ENCODE measurements around the gene MYH7B.

The MYH7B gene

DNA sequence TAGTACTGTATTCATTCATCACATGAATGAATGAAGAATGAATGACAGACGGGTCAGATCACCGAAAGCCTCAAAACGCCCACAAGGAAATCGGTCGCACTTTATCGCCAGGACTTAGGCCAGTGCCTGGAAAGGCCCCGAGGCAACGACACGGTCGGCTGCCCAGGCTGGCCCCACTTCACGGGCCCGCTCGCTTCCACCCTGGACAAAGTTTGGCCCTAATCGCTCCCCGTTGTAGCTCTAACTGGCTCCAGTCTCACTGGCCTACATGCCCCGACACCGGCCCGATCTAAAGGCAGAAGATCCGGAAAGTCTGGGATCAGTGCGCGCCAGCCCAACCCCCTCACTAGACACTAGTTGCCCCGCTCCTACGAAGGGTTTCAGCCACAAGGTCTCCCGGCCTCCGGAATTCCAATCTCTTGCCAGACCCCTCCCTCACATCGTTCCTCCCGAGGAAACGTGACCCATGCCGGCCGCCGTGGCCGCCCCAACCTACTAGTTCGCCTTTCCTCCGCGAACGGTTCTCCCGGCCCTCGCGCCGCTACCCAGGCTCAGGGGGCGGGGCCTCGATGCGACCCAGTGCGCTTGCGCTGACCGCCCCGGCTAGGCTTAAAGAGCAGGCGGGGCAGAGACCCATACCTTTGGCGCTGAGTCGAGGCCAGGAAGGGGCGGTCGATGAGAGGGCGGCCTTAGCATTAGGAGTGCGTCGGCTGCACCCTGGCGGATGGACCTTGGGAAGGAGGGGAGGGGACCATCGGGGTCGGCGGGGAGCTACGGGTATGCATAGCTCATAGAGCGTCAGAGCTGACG lies at the start of gene MYH7B, which contains the start of gene GSS:
Gene MYH7B (plus strand): TSS at position 638 of the 810 bp plus-strand sequence. CDS start 22,138 bp downstream, outside the sequence.
Gene GSS (minus strand): TSS at position 576 of the 810 bp plus-strand sequence. CDS start 3,954 bp downstream, outside the sequence.
- peak; percentile 89 to 97 for DNase-seq (ENCODE audit: low read depth in 2 of 2, low spot score in 1 of 2)

DNA sequence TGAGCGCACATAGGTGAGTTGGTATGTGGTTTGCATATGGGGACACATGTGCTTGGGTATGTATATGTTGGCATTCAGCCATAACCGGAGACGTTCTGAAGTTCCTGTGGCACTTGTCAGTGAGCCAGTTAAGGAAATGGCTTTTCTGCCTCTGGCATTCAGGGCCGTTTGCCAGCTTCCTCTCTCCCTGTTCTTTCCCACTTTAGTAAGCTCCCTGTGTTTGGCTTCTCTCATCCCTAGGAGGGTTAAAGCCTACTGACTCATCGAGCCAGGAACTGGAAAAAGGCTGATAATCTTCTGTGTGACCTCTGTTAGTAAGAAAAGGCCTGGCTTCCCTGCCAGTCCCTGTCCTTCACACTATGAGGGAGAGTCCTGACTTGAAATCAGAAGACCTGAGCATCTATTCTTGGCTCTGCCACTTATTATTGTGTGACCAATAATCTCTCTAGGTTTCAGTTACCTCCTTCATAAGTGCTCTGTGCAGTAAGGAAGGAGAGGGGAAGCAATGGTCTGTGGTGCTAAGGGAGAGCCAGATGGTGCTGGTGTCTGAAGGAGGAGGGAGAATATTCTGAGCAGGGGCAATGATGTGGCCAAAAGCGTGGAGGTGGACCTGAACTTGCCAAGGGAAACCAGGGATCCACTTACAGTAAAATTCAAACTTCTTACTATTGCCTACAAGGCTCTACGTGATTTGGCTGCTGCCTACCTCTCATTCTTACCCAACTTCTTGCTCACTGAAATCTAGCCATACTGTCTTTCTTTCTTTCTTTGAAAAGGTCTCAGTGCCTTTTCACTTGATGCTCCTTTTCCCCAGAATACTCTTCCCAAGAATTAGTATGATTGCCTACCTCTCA lies 47.8 kb upstream of the MYH7B start:
- no peak for DNase-seq (ENCODE audit: low read depth in 2 of 2, low spot score in 1 of 2)

DNA sequence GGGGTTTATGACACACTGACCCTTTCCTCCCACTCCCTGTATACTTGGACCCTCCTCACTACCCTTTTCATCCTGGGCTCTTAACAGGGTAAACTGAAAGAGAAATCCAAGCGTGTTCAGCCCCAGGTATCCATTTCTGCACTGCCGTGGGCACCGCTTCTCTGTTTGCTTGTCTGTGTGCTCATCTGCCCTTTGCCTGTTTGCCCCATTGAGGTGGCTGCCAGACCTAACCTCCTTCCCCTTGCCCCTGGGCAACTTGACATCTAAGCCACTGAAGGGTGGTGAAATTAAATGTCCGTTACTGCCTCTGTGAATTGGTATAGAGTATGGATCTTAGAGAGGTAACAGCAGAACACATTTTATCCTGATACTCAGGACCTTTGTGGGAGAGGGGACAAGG lies 40.5 kb upstream of the MYH7B start:
- no peak for DNase-seq (ENCODE audit: low read depth in 2 of 2, low spot score in 1 of 2)

DNA sequence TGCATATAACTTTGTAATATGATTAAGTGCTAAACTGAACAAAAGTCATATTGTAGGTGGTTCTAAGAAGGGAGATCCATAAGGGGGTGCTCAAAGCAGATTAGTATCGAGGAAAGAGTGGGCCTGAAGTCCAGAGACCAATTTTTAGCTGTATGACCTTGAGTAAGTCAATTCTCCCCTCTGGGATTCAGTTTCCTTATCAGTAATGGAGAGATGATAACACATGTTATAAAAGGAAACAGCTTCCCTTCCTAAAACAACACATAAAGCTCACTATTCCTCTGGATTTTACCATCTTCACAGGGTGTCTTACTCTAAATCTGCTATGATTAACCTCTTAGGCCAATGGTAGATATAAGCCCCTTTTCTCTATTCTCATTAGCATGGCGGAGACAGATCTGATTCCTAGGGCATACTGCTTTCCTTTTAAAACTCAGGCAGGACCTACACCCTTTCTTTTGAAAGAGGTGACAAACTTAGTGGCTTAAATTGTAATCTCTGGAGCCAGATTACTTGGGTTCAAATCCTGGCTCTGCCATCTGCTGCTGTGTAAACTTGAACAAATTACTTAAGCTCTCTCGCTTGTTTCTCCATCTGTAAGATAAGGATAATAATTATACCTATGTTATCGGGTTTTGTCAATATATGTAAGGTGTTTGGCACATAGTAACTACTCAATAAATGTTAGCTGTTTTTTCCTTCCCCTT lies 39.8 kb upstream of the MYH7B start:
- DNase-seq (ENCODE audit: low read depth in 2 of 2, low spot score in 1 of 2): no peak

DNA sequence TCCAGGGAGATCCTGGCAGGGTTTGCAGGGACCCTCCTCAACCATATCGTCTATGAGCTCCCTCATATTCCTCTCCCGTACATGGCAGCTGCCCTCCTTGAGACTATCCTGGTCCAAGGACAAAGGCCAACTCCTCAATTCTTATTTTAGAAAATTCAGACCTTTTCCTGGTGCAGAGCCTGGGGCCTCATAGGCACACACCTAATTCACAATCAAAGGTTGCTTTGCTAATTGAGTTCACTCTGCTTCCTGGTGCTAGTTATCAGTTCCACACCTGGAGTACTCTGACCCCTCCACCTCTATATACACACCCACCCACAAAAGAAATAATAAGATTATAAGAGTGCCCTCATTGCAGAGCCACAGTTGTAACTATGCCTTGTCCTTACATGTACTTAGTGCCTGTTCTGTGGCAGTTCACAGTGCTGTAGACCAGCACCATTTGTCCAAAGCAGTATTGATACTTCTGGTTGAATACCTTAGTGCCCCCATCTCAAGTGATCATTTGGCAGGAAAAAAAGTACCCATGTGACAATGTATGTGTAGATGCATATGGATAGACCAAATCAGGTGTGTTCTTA lies 38.8 kb upstream of the MYH7B start:
- no peak for DNase-seq (ENCODE audit: low read depth in 2 of 2, low spot score in 1 of 2)

DNA sequence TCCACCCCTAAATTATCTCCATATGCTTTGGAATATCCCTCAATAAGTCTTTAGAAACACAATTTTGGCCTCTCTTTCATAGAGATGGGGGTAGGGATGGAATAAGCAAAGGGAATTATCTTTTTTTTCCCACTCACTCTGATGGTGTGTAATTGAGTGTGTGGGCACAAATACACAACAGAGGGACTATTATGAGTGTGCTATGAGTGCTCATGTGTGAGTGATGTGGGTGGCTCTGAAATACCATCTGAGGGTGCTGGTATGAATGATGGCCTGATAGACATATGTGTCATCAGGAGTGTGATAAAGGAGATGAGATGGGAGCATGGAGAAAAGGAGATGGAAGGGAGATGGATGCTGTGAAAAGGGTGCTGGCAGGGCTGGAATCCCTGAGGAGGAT lies 35.6 kb upstream of the MYH7B start:
- no peak for DNase-seq (ENCODE audit: low read depth in 2 of 2, low spot score in 1 of 2)

DNA sequence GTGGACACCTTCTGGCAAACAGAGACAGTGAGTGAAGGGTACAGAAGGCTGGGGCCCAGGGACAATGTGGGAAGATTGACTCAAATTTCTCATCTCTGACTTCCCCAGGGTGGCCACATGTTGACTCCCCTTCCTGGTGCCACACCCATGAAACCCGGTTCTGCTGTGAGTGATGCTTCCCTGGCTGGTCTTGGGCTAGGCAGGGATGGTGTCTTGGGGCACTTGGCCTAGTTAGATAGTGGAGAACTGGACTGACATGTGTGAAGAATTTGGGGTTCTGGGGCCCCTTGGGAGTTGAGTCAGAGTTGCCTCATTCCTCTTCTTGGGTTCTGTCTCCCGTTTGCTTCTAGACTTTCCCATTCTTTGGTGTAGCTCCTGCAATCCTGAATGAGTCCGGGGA lies 34.2 kb upstream of the MYH7B start:
- DNase-seq (ENCODE audit: low read depth in 2 of 2, low spot score in 1 of 2): no peak

DNA sequence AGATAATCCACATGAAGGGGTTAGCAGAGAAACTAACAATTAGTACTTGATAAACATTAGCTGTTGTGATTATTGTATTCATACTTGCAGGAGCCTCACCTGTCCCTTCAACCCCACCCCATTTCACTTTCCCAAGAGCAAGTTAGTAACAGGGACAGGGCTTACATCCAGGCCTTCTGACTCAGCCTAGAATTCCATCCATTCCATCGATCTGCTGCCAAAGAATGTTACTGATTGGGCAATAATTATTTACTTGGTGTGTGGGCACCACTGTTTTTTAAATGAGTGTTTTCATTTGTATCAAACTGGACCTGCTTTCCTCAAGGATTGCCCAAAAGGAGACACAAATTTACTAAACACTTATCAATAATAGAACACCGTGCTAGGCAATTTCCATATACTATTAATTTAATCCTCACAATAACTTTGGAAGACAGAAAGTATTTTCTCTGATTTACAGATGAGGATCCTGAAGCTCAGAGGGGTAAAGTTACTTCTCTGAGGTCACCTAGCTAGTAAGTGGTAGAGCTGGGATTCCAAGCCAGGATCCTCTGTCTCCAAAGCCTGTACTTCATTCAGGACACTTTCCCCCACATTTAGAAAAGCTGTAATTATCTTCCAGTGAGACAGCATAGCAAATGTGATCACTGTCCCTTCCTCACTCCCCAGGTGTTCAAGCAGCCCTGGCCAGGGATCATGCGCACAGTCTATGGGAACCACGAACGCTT lies 32.9 kb upstream of the MYH7B start:
- no peak for DNase-seq (ENCODE audit: low read depth in 2 of 2, low spot score in 1 of 2)

DNA sequence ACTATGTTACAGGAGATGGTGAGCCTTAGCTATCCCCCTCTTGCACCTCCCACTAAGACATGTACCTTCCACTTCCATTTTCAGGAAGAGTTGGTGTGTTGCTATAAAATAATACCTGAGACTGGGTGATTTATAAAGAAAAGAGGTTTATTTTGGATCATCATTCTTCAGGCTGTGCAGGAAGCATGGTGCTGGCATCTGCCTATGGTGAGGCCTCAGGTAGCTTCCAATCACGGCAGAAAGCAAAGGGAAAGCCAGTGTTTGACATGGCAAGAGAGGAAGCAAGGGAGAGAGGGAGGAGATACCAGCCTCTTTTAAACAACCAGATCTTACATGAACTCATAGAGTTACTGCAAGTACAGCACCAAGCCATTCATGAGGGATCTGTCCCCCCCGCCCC lies 32.3 kb upstream of the MYH7B start:
- no peak for DNase-seq (ENCODE audit: low read depth in 2 of 2, low spot score in 1 of 2)

DNA sequence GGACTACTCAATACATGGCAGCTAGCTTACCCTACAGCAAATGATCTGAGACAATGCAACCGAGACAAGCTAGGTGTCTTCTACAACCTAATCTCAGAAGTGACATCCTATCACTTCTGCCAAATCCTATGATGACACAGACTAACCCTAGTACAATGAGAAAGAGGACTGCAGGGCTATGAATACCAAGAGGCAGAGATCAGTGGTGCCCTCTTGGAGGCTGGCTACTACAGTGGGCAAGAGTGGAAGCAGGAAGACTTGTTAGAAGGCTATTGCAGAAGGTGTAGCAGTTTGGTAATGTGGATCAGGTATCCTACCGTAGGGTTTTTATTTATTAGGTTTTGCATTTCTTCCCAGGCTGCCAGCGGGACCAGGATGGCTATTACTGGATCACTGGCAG lies 30.3 kb upstream of the MYH7B start:
- no peak for DNase-seq (ENCODE audit: low read depth in 2 of 2, low spot score in 1 of 2)

DNA sequence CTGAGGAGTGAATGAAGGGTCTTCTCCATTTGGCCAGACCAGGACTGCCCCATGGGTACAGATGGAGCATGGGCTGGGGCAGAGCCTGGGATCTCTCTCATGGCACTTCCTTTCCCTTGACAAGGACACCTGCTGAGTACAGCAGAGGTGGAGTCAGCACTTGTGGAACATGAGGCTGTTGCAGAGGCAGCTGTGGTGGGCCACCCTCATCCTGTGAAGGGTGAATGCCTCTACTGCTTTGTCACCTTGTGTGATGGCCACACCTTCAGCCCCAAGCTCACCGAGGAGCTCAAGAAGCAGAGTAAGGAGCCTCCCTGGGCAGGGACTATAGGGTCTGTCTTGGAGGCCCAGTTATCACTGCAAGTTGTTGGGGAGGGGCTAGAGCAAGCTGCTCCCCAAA lies 29.7 kb upstream of the MYH7B start:
- DNase-seq (ENCODE audit: low read depth in 2 of 2, low spot score in 1 of 2): no peak

DNA sequence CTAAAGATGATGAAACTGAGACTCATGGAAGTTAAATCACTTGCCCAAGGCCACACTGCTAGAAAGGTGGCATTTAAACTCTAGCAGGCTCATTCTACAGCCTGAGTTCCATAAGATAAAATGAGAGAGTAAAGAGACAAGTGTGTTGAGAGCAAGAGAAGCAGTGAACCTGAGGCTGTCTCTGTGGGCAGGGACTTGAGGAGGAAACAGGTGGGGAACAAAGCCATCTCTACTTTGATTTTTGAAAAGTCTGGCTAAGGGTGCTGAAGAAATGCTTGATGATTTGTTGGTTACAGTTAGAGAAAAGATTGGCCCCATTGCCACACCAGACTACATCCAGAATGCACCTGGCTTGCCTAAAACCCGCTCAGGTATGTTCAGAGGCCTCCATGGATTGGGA lies 29.1 kb upstream of the MYH7B start:
- DNase-seq (ENCODE audit: low read depth in 2 of 2, low spot score in 1 of 2): no peak

DNA sequence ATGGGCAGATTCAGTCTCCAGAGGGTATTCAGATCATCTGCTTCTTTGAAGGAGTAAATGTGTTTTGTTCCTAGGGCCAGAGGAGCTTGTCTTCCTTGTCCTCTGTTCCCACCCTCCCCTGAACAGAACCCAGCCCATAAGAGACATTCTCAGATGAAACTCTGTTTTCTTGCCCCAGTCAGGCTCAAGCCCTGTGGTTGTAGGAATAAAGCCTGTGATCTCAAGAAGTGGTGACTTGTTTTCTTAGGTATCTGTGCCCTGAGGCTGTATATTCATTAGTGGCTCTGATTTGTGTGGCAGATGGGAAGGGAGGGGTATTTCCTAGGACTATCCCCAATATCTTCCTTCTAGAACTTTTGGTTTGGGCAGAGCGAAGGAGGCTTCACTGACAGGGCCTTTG lies 27.9 kb upstream of the MYH7B start:
- no peak for DNase-seq (ENCODE audit: low read depth in 2 of 2, low spot score in 1 of 2)

DNA sequence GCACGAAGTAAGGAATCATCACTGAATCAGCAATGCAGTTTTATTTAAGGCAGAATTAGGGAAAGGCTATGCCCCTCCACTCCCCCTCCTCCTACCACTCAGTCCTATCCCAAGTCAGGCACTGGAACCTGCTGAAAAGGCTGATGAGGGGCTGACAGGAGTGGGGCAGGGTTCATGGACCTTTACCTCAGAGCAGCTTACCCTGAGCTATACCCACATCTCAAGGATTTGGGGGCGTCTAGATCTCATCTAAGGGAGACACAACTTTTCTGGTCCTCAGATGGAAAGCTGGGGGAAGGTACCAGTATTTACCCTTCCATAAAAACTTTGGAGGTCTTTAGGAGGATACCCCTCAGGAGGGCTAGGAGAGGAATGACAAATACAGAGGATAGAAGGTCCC lies 27.3 kb upstream of the MYH7B start:
- DNase-seq (ENCODE audit: low read depth in 2 of 2, low spot score in 1 of 2): no peak

DNA sequence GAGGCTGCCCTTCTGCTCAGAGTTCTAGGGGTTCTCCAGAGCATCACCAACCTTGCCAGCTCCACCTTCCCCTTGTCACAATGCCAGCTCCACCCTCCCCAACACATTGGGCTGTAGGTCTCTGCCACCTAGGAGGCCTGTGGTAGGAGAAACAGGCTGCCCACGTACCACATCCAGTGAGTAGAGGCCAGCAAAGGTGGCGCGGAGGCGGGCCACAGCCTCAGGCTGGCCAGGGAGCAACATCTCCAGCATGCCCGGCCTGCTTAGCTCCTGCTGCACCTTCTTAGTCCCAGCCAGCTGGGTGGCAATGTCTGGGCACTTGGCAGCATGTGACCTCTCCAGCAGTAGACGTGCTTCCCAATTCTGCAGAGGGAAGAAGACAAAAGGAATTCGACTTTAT lies 23.9 kb upstream of the MYH7B start:
- no peak for DNase-seq (ENCODE audit: low read depth in 2 of 2, low spot score in 1 of 2)

DNA sequence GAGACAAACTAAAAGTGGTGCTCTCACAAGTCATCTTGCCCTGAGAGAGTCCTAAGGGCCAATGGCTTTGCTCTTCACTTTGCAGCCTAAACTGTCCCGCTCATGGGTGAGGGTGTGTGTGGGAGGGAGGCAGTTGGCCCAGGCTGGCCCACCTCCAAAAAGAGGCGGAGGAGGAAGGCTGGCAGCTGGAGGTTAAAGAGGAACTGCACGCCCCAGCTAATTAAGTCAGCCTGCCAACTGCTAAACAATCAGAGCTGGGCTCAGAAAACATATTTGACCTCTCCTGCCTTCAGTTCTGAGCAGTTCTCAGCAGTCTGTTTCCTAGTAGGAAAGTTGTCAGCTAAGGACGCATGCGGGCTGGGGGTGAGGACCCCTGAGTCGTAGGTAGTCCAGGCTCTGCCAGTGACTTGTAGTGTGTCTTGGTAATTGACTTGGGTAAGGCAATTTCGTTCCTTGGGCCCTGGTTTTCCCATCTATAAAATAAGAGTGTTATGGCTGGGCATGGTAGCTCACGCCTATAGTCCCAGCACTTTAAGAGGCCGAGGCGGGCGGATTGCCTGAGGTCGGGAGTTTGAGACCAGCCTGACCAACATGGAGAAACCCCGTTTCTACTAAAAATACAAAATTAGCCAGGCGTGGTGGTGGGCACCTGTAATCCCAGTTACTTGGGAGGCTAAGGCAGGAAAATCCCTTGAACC lies 17.1 kb upstream of the MYH7B start:
- DNase-seq (ENCODE audit: low read depth in 2 of 2, low spot score in 1 of 2): no peak

DNA sequence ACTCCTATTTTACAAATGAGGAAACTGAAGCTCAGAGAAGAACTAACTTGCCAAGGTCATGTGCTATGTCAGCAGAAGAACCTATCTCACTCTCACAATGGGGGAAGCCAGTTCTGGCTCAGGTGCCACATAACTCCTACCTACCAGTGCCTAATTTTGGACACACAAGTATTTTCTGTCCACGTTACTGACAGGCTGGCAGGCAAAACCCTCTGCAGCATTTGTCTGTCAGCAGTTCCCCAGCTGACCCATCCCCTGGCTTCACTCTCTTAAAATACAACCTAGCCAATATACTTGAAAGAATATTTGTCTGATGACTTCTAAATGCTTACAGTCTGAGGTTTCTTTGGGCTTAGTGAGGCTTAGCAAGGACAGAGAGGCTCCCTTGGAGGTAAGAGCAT lies 15.6 kb upstream of the MYH7B start:
- no peak for DNase-seq (ENCODE audit: low read depth in 2 of 2, low spot score in 1 of 2)

DNA sequence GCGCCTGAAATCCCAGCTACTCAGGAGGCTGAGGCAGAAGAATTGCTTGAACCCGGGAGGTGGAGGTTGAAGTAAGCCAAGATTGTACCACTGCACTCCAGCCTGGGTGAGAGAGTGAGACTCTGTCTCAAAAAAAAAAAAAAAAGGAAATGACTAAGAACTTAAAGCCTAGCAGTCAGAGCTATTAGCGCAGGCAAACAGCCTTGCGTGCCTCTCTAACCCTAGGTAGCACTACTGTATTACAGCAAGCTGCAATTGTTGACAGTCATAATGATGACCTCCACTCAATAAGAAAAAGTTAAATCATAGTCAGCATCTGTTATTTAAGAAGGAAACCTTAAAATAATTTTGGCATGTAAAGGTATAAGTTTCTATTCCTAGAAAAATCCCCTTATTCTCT lies 14.4 kb upstream of the MYH7B start:
- no peak for DNase-seq (ENCODE audit: low read depth in 2 of 2, low spot score in 1 of 2)

DNA sequence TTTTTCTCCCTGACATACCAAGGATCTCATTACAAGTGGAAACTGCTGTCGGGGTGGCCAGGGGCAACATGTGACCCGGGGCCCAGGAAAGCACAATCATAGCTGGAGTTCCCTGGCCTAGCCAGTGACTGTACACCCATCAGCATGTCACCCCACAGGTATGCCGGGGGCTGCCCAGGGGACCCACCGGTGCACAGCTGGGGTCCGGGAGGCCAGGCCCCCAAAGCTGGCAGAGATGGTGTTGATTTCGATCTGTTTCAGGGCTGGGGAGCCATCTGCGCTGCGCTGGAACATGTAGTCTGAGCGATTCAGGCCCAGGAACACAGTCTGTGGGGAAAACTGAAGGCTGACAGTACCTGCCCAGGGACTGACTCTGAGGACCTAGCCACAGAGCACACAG lies 13.4 kb upstream of the MYH7B start:
- no peak for DNase-seq (ENCODE audit: low read depth in 2 of 2, low spot score in 1 of 2)

All from stimulated activated CD8-positive, alpha-beta memory T cell treated with anti-CD3 and anti-CD28 coated beads, Interleukin-4, amount 100 ng/mL, for 4 hours (primary cell).